ENCODE data around the gene TENM4.

- no peak for TF ChIP-seq CTCF (IDR thresholded peaks at IDR 0.05)
- no peak for TF ChIP-seq POLR2A (IDR thresholded peaks at IDR 0.05)
These were observed 47.5 kb upstream of the TENM4 start for GRCh38 chr11:79488286-79488685.

Data from Peyer's patch (tissue), 4 donors.